DND-41 (cell line): ENCODE measurements around the gene ELL2.

Source experiments
- ATAC-seq: fragments of 200-7000 bp; cut with Tn5 transposase; 3 replicates; pipeline ENCODE4 v1.9.1; 2021; ENCODE audit warnings: low read depth; ENCODE audit not compliant: insufficient read depth
- DNase-seq: peaks from one replicate; pipeline ENCODE4 v3.0.0-alpha.2; 2020
- H2AFZ ChIP-seq: 2 replicates; pipeline ENCODE4 v1.6.0; 2012; ENCODE audit warnings: low read depth, low read length
- H3K27ac ChIP-seq: 2 replicates; pipeline ENCODE4 v1.5.1; 2012; ENCODE audit warnings: low read length, inconsistent platforms
- H3K27me3 ChIP-seq: fragments of 200-600 bp; sonication (generic); 2 replicates; pipeline ENCODE4 v1.6.0; 2012; ENCODE audit warnings: low read length, mild to moderate bottlenecking, inconsistent platforms; ENCODE audit not compliant: insufficient read depth, poor library complexity
- H3K36me3 ChIP-seq: 2 replicates; pipeline ENCODE4 v1.5.1; 2012; ENCODE audit warnings: low read length, inconsistent platforms; ENCODE audit not compliant: insufficient read depth
- H3K4me1 ChIP-seq: 2 replicates; pipeline ENCODE4 v1.5.1; 2012; ENCODE audit warnings: mild to moderate bottlenecking, low read length; ENCODE audit not compliant: insufficient read depth
- H3K4me2 ChIP-seq: 2 replicates; pipeline ENCODE4 v1.6.0; 2012; ENCODE audit warnings: mild to moderate bottlenecking, moderate library complexity, low read length, inconsistent platforms; ENCODE audit not compliant: insufficient read depth
- H3K4me3 ChIP-seq, 2 experiments: fragments of 200-600 bp in 1 of 2; shearing (Covaris generic) in 1 of 2; 2 replicates each; pipeline ENCODE4 v1.5.1; 2012 to 2016; ENCODE audit warnings: inconsistent platforms in 2 of 2, low read length in 2 of 2, mild to moderate bottlenecking in 2 of 2, low read depth in 1 of 2, moderate library complexity in 1 of 2
- H3K79me2 ChIP-seq: 2 replicates; pipeline ENCODE4 v1.6.0; 2012; ENCODE audit warnings: low read length, inconsistent platforms; ENCODE audit not compliant: insufficient read depth
- H3K9ac ChIP-seq: 2 replicates; pipeline ENCODE4 v1.6.0; 2012; ENCODE audit warnings: low read depth, mild to moderate bottlenecking, inconsistent platforms, low read length, moderate library complexity
- H3K9me3 ChIP-seq: 2 replicates; pipeline ENCODE4 v1.5.1; 2012; ENCODE audit warnings: low read length, moderate library complexity, mild to moderate bottlenecking, inconsistent platforms; ENCODE audit not compliant: insufficient read depth, severe bottlenecking
- H4K20me1 ChIP-seq: 2 replicates; pipeline ENCODE4 v1.6.0; 2012; ENCODE audit warnings: low read length; ENCODE audit not compliant: insufficient read depth
- CTCF ChIP-seq: IDR thresholded peaks from 2 replicates; pipeline ENCODE4 v1.5.1; 2012; ENCODE audit warnings: borderline replicate concordance, low read length, moderate library complexity, mild to moderate bottlenecking; ENCODE audit not compliant: poor library complexity, severe bottlenecking; ENCODE audit errors: extremely low read depth
- EZH2 ChIP-seq: IDR thresholded peaks from 3 replicates; pipeline ENCODE4 v1.6.1; 2012; ENCODE audit warnings: borderline replicate concordance, low read depth, mild to moderate bottlenecking, moderate library complexity, low read length, inconsistent platforms; ENCODE audit not compliant: severe bottlenecking

ELL2 gene

GRCh38 chr5:95904827-95905226 is 56.8 kb downstream of the ELL2 start:
- H3K9me3 ChIP-seq = no peaks in the 10 kb centered on the region
- no peaks in the 10 kb centered on the region for H4K20me1 ChIP-seq
- H3K79me2 ChIP-seq = no peaks in the 10 kb centered on the region
- H3K4me2 ChIP-seq = no peak overlapping the region
- no peak for TF ChIP-seq EZH2
- TF ChIP-seq CTCF = no peak
- ATAC-seq (no peak), DNase-seq (no peak)
- H3K4me3 ChIP-seq = no peak overlapping the region
- H3K27ac ChIP-seq = no peak overlapping the region
- H3K27me3 ChIP-seq = no peaks in the 10 kb centered on the region
- H3K4me1 ChIP-seq = no peaks in the 10 kb centered on the region
- no peak overlapping the region for H3K9ac ChIP-seq
- H3K36me3 ChIP-seq = no peaks in the 10 kb centered on the region
- H2AFZ ChIP-seq = no peak overlapping the region

DNA sequence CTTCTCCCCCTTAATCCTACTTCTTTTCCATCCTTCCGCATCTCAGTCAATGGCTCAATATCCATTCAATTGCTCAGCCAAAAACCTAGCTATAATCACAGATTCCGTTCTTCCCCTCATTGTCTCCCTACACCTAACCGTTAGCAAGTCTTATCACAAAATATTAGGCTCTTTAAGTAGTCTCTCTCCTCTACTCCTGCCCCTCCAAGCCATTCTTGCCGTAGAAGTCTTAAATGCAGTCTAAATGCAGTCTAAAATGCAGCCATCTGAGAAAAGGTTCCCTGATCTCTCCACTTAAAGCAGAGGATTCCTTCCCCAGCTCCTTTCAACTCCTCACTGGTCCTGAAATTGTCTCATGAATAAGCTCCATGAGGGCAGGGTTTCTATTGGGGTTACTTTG is 57.8 kb downstream of the ELL2 start:
- TF ChIP-seq EZH2 (no peak), CTCF (no peak)
- no peak overlapping the region for H3K27ac ChIP-seq
- no peaks in the 10 kb centered on the region for H3K36me3 ChIP-seq
- no peaks in the 10 kb centered on the region for H3K79me2 ChIP-seq
- no peak overlapping the region for H2AFZ ChIP-seq
- peaks cover 4% of the 10 kb centered on the region for H3K4me1 ChIP-seq
- no peak for ATAC-seq
- no peak for DNase-seq
- H3K4me2 ChIP-seq = no peak overlapping the region
- H3K27me3 ChIP-seq = no peaks in the 10 kb centered on the region
- H3K9me3 ChIP-seq = no peaks in the 10 kb centered on the region
- no peaks in the 10 kb centered on the region for H4K20me1 ChIP-seq
- no peak overlapping the region for H3K9ac ChIP-seq
- H3K4me3 ChIP-seq = no peak overlapping the region

- H3K36me3 ChIP-seq = no peaks in the 10 kb centered on the region
- H3K27me3 ChIP-seq = no peaks in the 10 kb centered on the region
- H3K4me2 ChIP-seq = no peak overlapping the region
- no peaks in the 10 kb centered on the region for H3K79me2 ChIP-seq
- DNase-seq (no peak), ATAC-seq (peak; percentile 25; the same call in 1 of the 3 replicates)
- no peak overlapping the region for H3K27ac ChIP-seq
- TF ChIP-seq EZH2 (no peak), CTCF (no peak)
- no peak overlapping the region for H3K4me3 ChIP-seq
- no peak overlapping the region for H3K9ac ChIP-seq
- peaks cover 4% of the 10 kb centered on the region for H3K4me1 ChIP-seq
- H2AFZ ChIP-seq = no peak overlapping the region
- no peaks in the 10 kb centered on the region for H3K9me3 ChIP-seq
- no peaks in the 10 kb centered on the region for H4K20me1 ChIP-seq
Observed at GRCh38 chr5:95901676-95902627, 59.7 kb downstream of the ELL2 start.
